NK-92 (cell line): ENCODE measurements around the gene PRPF6.

Experiments used
- DNase-seq: peaks from one replicate; lab custom pipeline; 2025; ENCODE audit not compliant: unreplicated experiment; lab: John Stamatoyannopoulos, UW

Gene PRPF6

GRCh38 chr20:64033981-64034493 is 53.1 kb downstream of the PRPF6 start:
- no peak for DNase-seq

GRCh38 chr20:64035066-64035932 is 54.4 kb downstream of the PRPF6 start:
- DNase-seq, result no peak

GRCh38 chr20:64035933-64036345 is 55.0 kb downstream of the PRPF6 start, which contains the start of gene C20orf204:
TSS of gene C20orf204 (plus strand) at chr20:64036182. CDS start at chr20:64036324, 142 bp downstream.
- DNase-seq, result no peak

GRCh38 chr20:64036346-64037198 is 55.6 kb downstream of the PRPF6 start:
- DNase-seq, result no peak

- DNase-seq, result no peak
These were observed 56.2 kb downstream of the PRPF6 start for GRCh38 chr20:64037199-64037497.

GRCh38 chr20:64037498-64038213 is 56.7 kb downstream of the PRPF6 start:
- no peak for DNase-seq

- no peak for DNase-seq
These were observed 57.3 kb downstream of the PRPF6 start for GRCh38 chr20:64038224-64038564.

- no peak for DNase-seq
These were observed 57.8 kb downstream of the PRPF6 start for GRCh38 chr20:64038565-64039292.

- DNase-seq, result no peak
These were observed 58.6 kb downstream of the PRPF6 start for GRCh38 chr20:64039293-64040160.

- no peak for DNase-seq
These were observed 59.5 kb downstream of the PRPF6 start for GRCh38 chr20:64040231-64041039.

GRCh38 chr20:64041040-64041780 is 60.3 kb downstream of the PRPF6 start:
- DNase-seq, result no peak

GRCh38 chr20:64041781-64042053 is 60.8 kb downstream of the PRPF6 start:
- no peak for DNase-seq

GRCh38 chr20:64042054-64042781 is 61.3 kb downstream of the PRPF6 start:
- no peak for DNase-seq

- no peak for DNase-seq
These were observed 62.8 kb downstream of the PRPF6 start for GRCh38 chr20:64043768-64044167.

- no peak for DNase-seq
These were observed 63.7 kb downstream of the PRPF6 start for GRCh38 chr20:64044484-64045247.

GRCh38 chr20:64045346-64046011 is 64.5 kb downstream of the PRPF6 start:
- no peak for DNase-seq

- DNase-seq, result no peak
These were observed 66.1 kb downstream of the PRPF6 start for GRCh38 chr20:64047046-64047389.
